MM.1S (cell line): Measurements from ENCODE around the gene CBX5.

Source experiments
- EZH2 ChIP-seq: fragments of 300-600 bp; sonication (generic); optimal IDR thresholded peaks from 2 replicates; pipeline ENCODE3; 2017; ENCODE audit warnings: low read depth, mild to moderate bottlenecking, antibody characterized with exemption, low read length, mixed read lengths
- EZH2phosphoT487 ChIP-seq: fragments of 300-600 bp; sonication (generic); IDR thresholded peaks from 2 replicates; pipeline ENCODE4 v1.6.1; 2018; ENCODE audit warnings: antibody characterized with exemption, low read length
- TF ChIP-seq, protein P1 (sequence below): fragments of 300-600 bp; sonication (generic); IDR thresholded peaks from 2 replicates; pipeline ENCODE4 v1.5.1; 2016; ENCODE audit warnings: antibody characterized with exemption, low read length, mixed read lengths

DNA sequence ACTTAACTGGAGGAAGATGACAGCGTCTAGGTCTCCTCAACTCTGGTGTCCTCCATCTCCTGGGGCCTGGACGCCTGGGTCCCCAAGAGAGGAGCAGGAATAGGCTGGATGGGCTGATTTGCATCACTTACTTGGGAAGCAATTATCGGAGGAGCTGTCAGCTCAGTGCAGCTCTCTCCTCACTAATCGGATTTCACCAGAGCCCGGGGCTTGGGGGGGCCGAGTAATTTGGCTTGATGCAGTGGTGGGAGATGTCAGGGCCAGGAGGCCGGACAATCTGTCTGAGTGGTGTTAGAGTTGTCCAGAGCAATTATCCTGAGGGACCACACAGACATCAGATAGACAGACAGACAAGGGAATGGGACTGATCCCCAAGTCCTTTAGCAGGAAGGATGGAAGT lies 86.5 kb downstream of the CBX5 start:
- TF ChIP-seq, protein P1, sequence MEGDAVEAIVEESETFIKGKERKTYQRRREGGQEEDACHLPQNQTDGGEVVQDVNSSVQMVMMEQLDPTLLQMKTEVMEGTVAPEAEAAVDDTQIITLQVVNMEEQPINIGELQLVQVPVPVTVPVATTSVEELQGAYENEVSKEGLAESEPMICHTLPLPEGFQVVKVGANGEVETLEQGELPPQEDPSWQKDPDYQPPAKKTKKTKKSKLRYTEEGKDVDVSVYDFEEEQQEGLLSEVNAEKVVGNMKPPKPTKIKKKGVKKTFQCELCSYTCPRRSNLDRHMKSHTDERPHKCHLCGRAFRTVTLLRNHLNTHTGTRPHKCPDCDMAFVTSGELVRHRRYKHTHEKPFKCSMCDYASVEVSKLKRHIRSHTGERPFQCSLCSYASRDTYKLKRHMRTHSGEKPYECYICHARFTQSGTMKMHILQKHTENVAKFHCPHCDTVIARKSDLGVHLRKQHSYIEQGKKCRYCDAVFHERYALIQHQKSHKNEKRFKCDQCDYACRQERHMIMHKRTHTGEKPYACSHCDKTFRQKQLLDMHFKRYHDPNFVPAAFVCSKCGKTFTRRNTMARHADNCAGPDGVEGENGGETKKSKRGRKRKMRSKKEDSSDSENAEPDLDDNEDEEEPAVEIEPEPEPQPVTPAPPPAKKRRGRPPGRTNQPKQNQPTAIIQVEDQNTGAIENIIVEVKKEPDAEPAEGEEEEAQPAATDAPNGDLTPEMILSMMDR, result no peak
- TF ChIP-seq EZH2, result no peak
- no peak for TF ChIP-seq EZH2phosphoT487
